OCI-LY1 (cell line): Measurements from ENCODE around the gene CXCL6.

Source experiments
- H2AFZ ChIP-seq: fragments of 200-600 bp; sonication (generic), shearing (Covaris generic); 2 replicates; pipeline ENCODE4 v1.6.0; 2014; ENCODE audit warnings: antibody characterized with exemption, mild to moderate bottlenecking, low read length
- H3F3A ChIP-seq: fragments of 200-600 bp; sonication (generic), shearing (Covaris generic); 2 replicates; pipeline ENCODE4 v1.6.0; 2014; ENCODE audit warnings: mild to moderate bottlenecking, antibody characterized with exemption, low read length, moderate library complexity; ENCODE audit not compliant: insufficient read depth
- H3K27ac ChIP-seq: fragments of 200-600 bp; sonication (generic); 2 replicates; pipeline ENCODE4 v1.5.1; 2014; ENCODE audit warnings: low read length, mixed run types, mild to moderate bottlenecking, low read depth; ENCODE audit not compliant: poor library complexity, severe bottlenecking
- H3K27me3 ChIP-seq: fragments of 200-600 bp; sonication (generic); 2 replicates; pipeline ENCODE4 v1.6.0; 2014; ENCODE audit warnings: antibody characterized with exemption, mild to moderate bottlenecking, low read length, moderate library complexity; ENCODE audit not compliant: insufficient read depth
- H3K36me3 ChIP-seq: fragments of 200-600 bp; sonication (generic); 2 replicates; pipeline ENCODE4 v1.6.1; 2014; ENCODE audit warnings: mild to moderate bottlenecking, antibody characterized with exemption, low read length, moderate library complexity, mixed read lengths; ENCODE audit not compliant: insufficient read depth
- H3K4me1 ChIP-seq: fragments of 200-600 bp; sonication (generic); 2 replicates; pipeline ENCODE4 v1.5.1; 2014; ENCODE audit warnings: mild to moderate bottlenecking, low read length, moderate library complexity; ENCODE audit not compliant: insufficient read depth, severe bottlenecking
- H3K4me2 ChIP-seq: fragments of 200-600 bp; sonication (generic), shearing (Covaris generic); 2 replicates; pipeline ENCODE4 v1.6.1; 2014; ENCODE audit warnings: low read length
- H3K4me3 ChIP-seq: fragments of 200-600 bp; sonication (generic); 2 replicates; pipeline ENCODE4 v1.5.1; 2014; ENCODE audit warnings: low read length, low read depth, mild to moderate bottlenecking, mixed read lengths; ENCODE audit not compliant: poor library complexity, severe bottlenecking
- H3K79me2 ChIP-seq: fragments of 200-600 bp; shearing (Covaris generic); 2 replicates; pipeline ENCODE4 v1.6.1; 2016; ENCODE audit warnings: mixed run types, low read length, mixed read lengths; ENCODE audit not compliant: insufficient read depth
- H3K9ac ChIP-seq: fragments of 200-600 bp; sonication (generic), shearing (Covaris generic); 2 replicates; pipeline ENCODE4 v1.6.1; 2014; ENCODE audit warnings: mild to moderate bottlenecking, low read length, mixed read lengths
- H3K9me2 ChIP-seq: fragments of 200-600 bp; sonication (generic), shearing (Covaris generic); 2 replicates; pipeline ENCODE4 v1.6.1; 2014; ENCODE audit warnings: low read depth, mild to moderate bottlenecking, low read length, mixed read lengths
- H3K9me3 ChIP-seq: fragments of 200-600 bp; shearing (Covaris generic); 2 replicates; pipeline ENCODE4 v1.6.1; 2014; ENCODE audit warnings: low read length, mixed read lengths
- H4K20me1 ChIP-seq: fragments of 200-600 bp; sonication (generic), shearing (Covaris generic); 2 replicates; pipeline ENCODE4 v1.6.0; 2016; ENCODE audit warnings: mild to moderate bottlenecking, low read length; ENCODE audit not compliant: insufficient read depth
- CTCF ChIP-seq: fragments of 200-600 bp; sonication (generic), shearing (Covaris generic); IDR thresholded peaks from 2 replicates; pipeline ENCODE4 v1.5.1; 2017; ENCODE audit warnings: mild to moderate bottlenecking, antibody characterized with exemption, low read length, moderate library complexity, mixed read lengths
- EZH2 ChIP-seq: fragments of 200-600 bp; sonication (generic), shearing (Covaris generic); IDR thresholded peaks from 2 replicates; pipeline ENCODE4 v1.8.0; 2017; ENCODE audit warnings: borderline replicate concordance, mixed run types, mild to moderate bottlenecking, antibody characterized with exemption, low read length, moderate library complexity, mixed read lengths

CXCL6 gene

GRCh38 chr4:73844806-73845205 is 8.3 kb downstream of the CXCL6 start:
- H3K36me3 ChIP-seq, result no peaks in the 10 kb centered on the region
- H3K27ac ChIP-seq, result no peak overlapping the region
- no peak overlapping the region for H3K4me3 ChIP-seq
- no peak overlapping the region for H3K9ac ChIP-seq
- H3F3A ChIP-seq, result no peaks in the 10 kb centered on the region
- no peaks in the 10 kb centered on the region for H3K9me3 ChIP-seq
- H3K9me2 ChIP-seq, result no peaks in the 10 kb centered on the region
- H2AFZ ChIP-seq, result no peak overlapping the region
- H3K4me2 ChIP-seq, result no peak overlapping the region
- no peaks in the 10 kb centered on the region for H3K79me2 ChIP-seq
- TF ChIP-seq CTCF, result no peak
- TF ChIP-seq EZH2, result no peak
- H3K27me3 ChIP-seq, result no peaks in the 10 kb centered on the region
- H3K4me1 ChIP-seq, result no peaks in the 10 kb centered on the region
- no peaks in the 10 kb centered on the region for H4K20me1 ChIP-seq

GRCh38 chr4:73847526-73848182 is 11.2 kb downstream of the CXCL6 start:
- no peak overlapping the region for H3K9ac ChIP-seq
- H3K4me3 ChIP-seq, result no peak overlapping the region
- no peak overlapping the region for H3K27ac ChIP-seq
- no peaks in the 10 kb centered on the region for H3F3A ChIP-seq
- no peak overlapping the region for H3K4me2 ChIP-seq
- H2AFZ ChIP-seq, result no peak overlapping the region
- TF ChIP-seq EZH2 (no peak), CTCF (no peak)
- no peaks in the 10 kb centered on the region for H3K9me3 ChIP-seq
- no peaks in the 10 kb centered on the region for H3K79me2 ChIP-seq
- H3K4me1 ChIP-seq, result no peaks in the 10 kb centered on the region
- H3K36me3 ChIP-seq, result no peaks in the 10 kb centered on the region
- H3K27me3 ChIP-seq, result no peaks in the 10 kb centered on the region
- no peaks in the 10 kb centered on the region for H4K20me1 ChIP-seq
- H3K9me2 ChIP-seq, result no peaks in the 10 kb centered on the region

- H3K4me3 ChIP-seq, result no peak overlapping the region
- no peak overlapping the region for H2AFZ ChIP-seq
- no peaks in the 10 kb centered on the region for H4K20me1 ChIP-seq
- H3K27me3 ChIP-seq, result no peaks in the 10 kb centered on the region
- TF ChIP-seq CTCF (no peak), EZH2 (no peak)
- no peaks in the 10 kb centered on the region for H3K4me1 ChIP-seq
- no peak overlapping the region for H3K27ac ChIP-seq
- H3F3A ChIP-seq, result no peaks in the 10 kb centered on the region
- no peaks in the 10 kb centered on the region for H3K36me3 ChIP-seq
- no peaks in the 10 kb centered on the region for H3K9me3 ChIP-seq
- H3K79me2 ChIP-seq, result no peaks in the 10 kb centered on the region
- no peak overlapping the region for H3K4me2 ChIP-seq
- no peaks in the 10 kb centered on the region for H3K9me2 ChIP-seq
- no peak overlapping the region for H3K9ac ChIP-seq
These were observed 11.8 kb downstream of the CXCL6 start for GRCh38 chr4:73848183-73848777.
